GM19468 (cell line): Measurements from ENCODE around the gene THSD7B.

Experiments
- ATAC-seq: cut with Tn5 transposase; IDR thresholded peaks from one replicate; pipeline ENCODE4 v1.9.1; 2021; ENCODE audit warnings: mild to moderate bottlenecking, moderate library complexity, moderate number of reproducible peaks; ENCODE audit not compliant: unreplicated experiment; ENCODE audit errors: extremely low read depth

The THSD7B gene

DNA sequence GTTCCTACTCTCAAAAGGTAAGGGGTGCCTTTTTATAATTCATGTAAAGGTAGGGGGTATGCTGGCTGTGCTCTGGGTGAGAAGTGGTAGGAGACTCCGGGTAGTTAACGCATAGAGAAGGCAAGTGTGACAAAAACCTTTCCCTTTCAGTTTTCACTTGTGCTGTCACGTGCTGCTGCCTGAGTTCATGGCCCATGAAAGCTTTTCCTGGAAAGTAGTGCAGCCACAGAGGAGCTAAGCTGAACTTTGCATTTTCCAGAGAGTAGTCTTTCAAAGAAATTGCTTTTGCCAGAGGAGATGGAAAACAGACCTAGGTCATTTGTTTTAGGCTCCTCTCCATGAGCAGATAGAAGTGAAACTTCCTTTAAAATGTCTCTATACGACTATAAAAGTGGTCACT lies 44.7 kb downstream of the THSD7B start:
- ATAC-seq, result no peak

DNA sequence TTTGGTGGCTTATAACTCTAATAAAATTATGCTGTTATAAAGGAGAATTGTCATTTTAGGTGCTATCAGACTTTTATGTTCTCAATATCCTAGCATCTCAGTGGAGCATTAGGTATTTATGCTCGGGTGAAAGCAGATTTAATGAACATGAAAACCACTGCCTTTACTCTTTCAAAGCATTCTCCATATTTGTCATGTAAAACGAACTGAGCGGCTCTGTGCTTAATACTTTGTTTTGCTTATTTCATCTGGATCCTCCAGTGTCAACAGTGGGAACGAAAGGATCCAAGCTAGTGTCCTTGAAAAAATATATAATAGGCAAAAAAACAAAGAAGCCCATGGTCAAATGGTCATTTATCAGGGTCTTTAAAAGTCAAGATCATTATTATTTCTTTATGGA lies 53.5 kb downstream of the THSD7B start:
- no peak for ATAC-seq

DNA sequence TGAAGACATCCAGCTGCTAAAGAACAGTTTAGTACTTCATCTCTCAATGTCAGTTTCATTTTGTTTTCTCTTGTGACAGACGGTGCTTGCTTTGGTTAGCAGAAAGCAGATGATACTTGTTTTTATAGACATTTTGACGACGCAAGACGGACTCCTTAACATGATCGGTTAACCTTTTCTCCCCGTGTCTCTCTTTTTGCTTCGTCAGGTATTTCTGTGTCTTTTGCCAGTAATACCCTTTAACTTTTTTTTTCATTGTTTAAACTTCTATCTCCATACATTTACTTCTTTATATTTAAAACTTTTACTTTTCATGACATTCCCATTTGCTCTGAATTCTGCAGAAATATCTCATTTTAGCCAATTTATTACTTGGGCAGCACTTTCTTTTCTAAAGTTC lies 57.9 kb downstream of the THSD7B start:
- ATAC-seq, result no peak

DNA sequence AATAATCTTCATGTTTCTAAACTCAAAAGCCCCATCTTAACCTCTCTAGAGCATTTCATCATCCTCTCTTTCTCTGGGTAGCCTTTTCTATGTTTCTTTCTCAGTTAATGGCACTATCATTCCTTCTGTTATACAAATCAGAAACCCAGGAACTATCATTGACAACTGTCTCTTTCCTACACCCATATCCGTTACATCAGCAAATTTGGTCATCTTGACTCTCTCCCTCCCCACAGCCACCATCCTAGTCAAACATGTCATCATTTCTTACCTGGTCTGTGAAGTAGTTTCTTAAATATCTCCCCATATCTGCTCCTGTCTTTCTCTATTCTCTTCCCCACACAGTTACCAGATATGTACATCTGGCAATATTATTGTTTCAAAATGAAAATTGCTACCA lies 62.8 kb downstream of the THSD7B start:
- ATAC-seq, result no peak

DNA sequence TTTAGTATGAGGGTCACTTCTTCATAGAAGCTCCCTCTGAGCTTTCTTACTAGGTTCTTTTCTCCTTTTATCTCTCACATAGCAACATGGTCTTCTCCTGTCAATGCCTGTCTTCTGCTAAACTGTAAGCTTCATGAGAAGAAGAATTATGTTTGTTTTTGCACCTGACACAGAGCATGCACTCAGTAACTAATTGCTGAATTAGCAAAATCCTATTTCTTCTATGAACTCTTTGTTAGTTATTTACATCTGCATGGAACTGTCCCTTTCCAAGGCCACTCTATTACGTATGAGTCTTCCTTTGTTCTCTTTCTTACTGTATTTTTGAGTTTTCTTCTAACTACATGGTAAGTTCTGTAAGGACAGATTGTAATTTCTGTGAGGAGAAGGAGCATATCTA lies 63.4 kb downstream of the THSD7B start:
- no peak for ATAC-seq

DNA sequence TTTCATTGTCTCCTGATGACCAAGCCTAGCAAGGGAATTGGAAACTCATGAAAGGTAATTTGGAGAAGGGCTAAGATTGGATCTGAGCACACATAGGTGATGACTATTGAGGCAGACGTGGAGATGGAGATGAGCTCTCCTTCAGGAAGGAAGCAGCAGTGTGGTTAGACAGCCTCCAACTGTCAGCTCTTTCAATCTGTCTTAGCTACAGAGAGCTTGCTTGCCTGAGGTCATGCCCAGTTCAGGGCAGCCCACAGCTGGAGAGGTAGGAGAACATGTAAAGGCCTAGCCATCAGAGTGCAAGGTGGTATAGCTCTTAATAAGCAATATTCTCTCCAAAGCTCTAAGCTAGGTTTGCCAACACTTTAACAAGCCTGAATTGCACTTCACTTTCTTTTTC lies 79.2 kb downstream of the THSD7B start:
- no peak for ATAC-seq

DNA sequence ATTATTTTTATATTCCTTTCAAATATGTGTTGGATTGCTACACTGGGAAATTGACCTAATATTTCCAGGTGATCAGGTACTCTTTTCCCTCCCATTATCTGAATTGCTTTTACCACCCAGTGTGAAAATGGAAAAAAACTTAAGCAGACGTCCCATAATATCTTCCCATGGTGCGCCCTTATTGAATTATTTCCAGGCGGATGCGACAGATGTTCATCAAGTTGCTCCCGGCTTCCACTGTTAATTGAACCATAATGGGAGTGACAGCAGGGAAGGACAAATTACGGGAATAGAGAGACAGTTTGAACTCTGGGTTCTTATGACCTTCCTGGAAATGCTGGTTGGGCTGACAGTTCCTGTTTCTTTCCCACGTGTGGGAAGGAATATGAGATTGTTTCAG lies 93.3 kb downstream of the THSD7B start:
- no peak for ATAC-seq

DNA sequence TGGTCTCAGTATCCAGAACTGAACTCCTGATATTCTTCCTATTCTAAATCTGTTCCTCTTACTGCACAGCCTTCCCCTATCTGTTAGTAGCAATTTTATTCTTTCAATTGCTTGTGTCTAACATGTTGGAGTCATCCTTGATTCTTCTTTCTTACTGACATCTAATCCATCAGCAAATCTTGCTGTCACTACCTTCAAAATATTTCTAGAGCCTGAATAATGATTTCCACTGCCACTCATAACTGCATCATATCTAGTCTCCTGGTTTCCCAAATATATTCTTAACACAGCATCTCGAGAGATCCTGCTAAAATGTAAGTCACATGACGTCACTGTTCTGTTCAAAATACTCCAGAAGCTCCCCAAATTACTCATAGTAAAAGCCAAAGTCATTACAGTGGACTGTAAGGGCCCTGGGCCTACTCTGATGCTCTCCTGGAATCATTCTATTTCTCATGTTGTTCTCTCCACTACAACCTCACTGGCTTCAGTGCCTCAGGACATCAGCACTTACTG lies 95.2 kb downstream of the THSD7B start:
- no peak for ATAC-seq

DNA sequence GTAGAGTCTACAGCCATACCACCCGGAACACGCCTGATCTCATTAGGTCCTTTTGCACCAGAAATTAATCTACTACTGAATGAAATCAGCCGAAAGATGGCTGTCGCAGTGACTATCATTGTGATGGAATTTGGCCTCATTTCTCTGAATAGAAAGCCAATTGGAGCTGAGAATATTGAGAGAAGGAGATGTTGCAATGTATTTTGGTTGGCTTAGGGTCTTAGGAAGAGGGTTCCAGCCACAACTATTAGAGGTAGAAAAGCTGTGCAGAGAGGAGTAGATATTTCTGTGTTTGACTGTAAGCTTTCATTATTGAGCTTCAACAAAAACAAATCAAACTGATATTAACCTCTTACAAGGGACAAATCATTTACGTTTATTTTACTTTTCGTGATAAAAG lies 98.1 kb downstream of the THSD7B start:
- ATAC-seq, result no peak

DNA sequence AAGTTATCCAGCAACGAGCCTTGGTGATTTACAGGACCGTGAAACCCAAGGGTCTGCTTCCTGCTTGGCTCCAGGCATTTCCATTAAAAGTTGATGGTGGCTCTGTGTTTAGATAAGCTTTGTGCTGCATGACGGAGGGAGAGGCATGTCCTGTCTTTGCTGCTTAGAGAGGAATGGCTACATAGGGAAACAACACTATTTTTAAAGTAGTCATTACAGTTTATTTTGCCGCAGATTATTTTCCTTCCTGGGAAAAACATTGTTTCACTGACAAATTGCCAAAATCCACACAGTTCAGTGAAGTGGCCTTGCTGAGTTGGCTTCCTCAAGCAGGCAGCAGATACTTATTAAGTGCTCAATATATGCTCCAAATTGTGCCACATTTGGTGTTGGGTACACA lies 98.5 kb downstream of the THSD7B start:
- no peak for ATAC-seq

DNA sequence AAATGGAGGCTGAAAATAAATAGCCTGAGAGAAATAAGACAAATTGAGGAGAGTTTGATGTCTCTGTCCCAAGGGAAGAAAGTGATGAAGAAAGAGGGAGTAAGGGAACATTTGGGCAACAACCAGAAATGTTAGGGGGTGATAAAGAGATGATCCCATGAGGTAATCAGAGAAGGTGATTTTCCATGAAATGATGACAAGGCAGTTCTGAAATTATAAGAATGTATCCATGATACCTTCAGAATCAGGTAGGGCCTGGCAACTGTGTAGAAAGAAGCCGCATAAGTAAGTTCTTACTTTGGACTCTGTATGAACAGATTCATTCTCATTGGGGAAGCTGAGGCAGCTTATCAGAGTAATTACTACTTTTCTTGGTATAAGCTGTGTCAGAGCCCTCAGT lies 106.1 kb downstream of the THSD7B start:
- no peak for ATAC-seq

DNA sequence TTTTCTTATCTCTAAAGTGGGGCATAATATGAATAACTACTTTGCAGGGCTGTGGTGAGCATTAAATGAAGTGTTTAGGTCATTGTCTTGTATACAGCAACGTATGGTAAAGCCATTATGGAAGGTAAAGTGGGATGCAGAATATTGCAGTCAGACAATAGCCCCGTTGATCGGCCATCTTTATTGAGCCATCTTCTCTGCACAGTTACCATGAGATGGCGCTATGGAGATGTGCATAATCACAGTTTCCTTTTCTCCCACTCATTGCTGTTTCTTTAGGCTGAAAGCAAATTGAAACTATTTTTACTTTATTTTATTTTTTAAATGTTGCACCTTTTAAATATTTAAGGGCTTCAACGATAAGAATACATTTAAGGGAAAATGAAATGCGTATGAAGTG lies 108.9 kb downstream of the THSD7B start:
- ATAC-seq, result no peak

DNA sequence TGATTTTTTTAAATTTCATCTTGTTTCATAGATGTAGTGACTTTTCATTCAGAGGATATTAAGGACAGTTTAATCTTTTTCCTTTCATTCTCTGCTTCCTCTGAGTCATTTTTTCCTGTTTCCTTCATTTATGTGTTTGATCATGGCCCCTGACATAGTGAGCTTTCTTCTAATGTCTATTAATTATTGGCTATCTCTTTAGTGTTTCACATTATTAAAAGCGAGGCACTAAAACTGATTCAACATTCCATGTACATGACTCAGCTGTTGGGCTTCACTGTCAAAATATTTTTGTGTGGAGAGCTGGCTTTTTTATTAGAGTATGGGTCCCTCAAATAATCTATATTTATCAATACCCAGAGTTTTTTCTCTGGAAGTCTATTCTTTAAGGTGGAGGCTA lies 125.8 kb downstream of the THSD7B start:
- no peak for ATAC-seq

DNA sequence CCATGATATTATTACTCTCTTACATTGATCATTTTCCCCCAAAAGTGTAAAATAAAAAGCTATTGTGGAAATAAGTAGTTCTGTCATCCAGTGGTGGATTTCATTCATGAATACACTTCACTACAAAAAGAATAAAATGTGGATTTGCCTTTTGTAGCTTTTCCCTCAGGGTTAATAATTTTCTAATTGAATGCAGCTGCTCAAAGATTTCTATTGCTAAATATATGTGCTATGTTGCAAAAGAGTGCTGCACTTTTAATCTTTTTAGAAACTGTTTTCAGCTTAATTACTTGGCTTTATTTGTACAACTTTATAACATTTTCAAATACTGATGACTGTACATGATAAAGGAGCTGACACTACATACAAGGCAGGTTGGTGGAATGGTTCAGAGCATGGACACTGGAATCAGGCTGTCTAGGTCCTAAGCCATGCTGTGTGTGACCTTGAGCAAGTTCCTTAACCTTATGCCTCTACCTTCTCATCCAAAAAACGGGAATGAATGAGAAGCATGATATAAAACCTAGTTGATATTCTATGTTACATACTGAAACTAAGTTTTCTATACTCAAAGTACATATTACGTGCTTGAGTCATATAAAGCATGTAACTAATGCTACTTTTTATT lies 128.8 kb downstream of the THSD7B start:
- no peak for ATAC-seq

DNA sequence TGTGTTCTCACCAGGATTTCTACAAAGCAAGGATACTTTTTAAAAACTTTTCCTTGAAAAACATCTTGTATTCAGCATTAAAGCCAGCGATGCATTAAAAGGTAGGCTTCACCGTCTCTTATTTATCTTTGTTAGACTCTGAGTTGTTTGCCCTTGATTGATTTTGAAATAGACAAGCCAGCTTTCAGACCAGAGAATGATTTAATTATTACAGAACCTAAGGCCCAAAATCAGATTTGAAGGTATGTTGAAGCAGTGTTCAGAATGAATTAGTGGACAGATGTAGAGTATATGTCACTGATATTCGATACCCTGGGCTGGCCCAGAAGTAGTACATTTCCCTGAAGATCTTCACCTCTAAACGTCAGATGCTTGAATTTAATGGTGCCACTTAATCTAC lies 136.4 kb downstream of the THSD7B start:
- ATAC-seq, result no peak

DNA sequence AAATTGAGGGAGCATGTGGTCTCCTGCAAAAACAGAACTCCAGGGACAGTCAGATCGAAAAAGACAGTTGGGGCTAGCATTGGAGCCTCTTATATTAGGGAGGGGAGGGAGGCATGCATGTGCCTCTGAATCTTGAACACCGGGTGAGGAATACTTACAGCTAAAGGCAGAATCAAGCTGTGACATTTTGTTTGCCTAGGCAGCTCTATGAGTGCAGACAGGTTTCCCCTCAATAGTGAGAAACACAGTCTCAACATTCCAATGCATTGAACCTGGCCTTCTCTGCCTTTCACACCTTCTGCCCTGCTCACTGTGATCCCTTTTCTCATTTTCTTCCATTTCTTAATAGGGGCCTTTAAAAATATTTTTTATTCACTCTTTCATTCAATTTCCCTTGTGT lies 140.4 kb downstream of the THSD7B start:
- no peak for ATAC-seq

DNA sequence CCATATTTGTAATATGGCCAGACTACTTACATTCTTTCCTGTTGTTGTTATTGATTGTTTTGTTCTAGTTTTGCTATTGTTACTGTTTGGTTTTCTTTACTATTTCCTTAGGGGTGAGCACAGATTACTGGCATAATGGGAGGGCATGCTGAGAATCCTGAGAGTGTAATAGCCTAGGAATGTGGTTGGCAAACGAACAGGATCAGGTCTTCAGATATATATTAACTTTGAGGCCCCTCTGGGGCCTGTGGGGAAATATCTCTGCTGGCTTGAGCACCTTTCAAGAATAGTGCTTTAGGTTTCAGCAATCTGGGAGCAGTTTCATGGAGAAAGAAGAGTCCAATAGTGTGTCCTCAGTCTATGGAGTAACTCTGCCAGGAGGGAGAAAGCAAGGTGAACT lies 144.4 kb downstream of the THSD7B start:
- no peak for ATAC-seq

DNA sequence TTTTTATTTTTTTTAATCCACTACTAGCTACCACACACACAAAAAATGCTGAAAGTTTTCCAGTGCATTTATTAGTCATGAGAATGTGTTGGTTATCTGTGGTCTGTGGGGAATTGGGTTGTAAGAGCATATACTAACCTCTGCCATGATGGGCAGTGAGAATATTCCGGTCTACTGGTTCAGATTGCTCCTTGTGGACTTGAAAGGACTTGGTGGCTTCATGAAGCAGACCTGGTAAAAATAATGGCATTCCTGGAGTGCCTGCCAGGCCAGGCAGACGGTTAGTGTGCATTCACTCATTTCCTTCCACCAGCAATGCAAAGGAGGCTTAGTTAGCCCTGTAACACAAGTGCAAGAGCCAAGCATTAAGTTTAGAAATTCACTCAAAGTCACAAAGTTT lies 150.8 kb downstream of the THSD7B start:
- ATAC-seq, result no peak

DNA sequence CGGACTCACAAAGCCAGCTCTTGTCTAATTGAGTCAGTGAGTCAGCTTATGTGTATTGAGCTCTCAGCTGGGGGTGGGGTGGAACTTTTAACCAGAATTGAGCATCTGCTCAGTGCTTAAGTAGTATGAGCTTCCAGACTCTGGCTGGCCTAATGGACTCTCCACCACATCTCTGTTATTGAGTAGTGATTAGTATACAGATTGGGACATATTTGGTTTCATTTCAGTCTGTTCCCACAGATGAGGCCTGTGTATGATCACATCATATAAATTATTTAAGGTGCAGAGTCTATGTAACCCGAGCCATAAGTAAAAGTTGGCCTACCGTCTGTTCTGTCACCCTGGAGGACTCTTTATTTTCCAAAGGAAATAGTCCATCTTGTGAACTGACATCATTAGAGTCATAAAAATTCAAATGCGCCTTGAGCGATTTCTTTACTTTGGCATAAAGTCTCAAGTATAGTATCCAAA lies 152.1 kb downstream of the THSD7B start:
- no peak for ATAC-seq

DNA sequence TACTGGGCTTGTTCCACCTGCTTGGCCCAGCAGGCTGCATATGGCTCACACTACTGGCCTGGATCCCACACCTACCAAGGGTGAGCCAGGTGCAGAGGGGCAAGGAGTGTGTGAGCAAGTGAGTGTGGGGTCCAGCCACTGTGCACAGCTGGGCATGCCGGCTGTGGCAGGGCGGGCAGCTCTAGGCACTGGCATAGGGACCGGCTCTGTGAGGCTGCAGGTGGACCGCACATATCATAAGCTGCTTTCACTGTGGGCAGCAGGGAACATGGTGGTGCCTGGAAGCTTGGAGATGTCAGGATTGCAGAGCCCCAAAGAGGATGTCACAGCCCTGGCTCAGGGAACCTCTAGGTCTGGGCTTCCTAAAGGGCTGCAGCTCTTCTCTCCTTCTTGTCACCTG lies 154.3 kb downstream of the THSD7B start:
- no peak for ATAC-seq

DNA sequence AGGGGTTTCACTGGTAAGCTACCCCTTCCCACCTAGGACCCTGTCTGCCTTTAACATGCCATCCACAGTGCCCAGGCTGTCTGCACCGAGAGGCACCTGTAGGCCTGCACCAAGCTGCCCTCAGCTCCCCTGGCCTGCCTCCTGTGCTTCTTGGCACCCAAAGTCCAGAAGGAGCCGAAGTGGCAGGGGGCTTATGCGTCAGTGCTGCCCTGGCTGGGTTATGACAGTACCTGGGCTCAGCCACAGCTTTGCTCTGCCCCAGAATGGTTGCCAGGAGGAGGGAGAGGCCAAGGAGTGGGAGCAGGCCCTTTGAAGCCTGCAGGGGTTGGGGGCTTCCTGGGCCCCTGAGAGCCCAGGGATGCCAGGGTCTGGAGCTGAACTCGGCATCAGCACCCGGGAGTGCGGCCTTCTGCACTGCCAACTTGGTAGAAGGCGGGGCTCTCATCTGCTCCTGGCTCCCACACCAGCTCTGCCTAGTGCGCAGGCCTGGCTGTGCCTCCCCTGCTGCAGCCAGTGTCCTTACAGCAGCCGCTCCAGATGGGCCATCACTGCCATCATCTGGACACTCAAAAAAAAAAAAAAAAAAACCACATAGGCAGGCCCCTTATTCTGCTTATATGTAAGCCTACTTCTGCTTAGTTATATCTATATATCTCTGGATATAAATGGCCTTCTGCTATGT lies 155.4 kb downstream of the THSD7B start:
- no peak for ATAC-seq

DNA sequence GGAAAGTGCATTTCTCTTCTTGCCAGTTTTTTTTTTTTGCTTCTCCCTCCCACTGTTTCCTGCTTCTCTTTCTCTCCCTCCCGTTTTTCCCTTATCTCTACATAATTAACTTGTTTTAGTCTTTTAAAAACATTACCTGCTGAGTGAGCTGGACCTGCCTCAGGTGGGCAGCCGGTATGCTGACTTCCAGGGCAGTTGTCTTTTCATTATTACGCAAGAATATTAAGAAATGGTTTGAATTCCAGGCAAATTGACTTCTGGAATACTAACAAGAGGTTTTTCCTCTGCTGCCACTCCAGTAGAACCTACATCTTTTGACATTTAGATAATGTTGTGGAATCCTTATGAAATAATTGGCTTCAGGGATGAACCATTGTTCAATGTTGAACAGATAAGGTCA lies 161.8 kb downstream of the THSD7B start:
- no peak for ATAC-seq
